Esophagus squamous epithelium (tissue), 5 donors: ENCODE measurements around the gene PRR15L. TPM values are rescaled to one million over a fixed set of nuclear protein-coding genes. Genes with fewer than 3 reads are reported as not detected.
"Not testable (repeated sequence)": the region's sequence is repeated elsewhere in the genome, so short reads cannot be mapped to it uniquely, and the experiment has no call there.

Experiments
- DNase-seq: peaks from one replicate; lab custom pipeline; 2025; lab: John Stamatoyannopoulos, UW
- H3K27ac ChIP-seq, 4 donors: fragments of 200-600 bp; sonication (generic); one replicate each; pipeline ENCODE4 v1.5.1; 2016 to 2019; ENCODE audit warnings: mild to moderate bottlenecking in 1 of 4
- H3K27me3 ChIP-seq, 4 donors: fragments of 200-600 bp; sonication (generic); 1 replicate in 3 of 4; 2 replicates in 1 of 4; pipeline versions ENCODE4 v1.5.1 to v1.6.0; 2017 to 2021; ENCODE audit warnings: antibody characterized with exemption in 1 of 4
- H3K36me3 ChIP-seq, 3 donors: fragments of 200-600 bp; sonication (generic); one replicate each; pipeline ENCODE4 v1.5.1; 2016 to 2019
- H3K4me1 ChIP-seq, 3 donors: fragments of 200-600 bp; sonication (generic); one replicate each; pipeline ENCODE4 v1.5.1; 2017 to 2019
- H3K4me3 ChIP-seq, 4 donors: fragments of 200-600 bp; sonication (generic); 1 replicate in 3 of 4; 2 replicates in 1 of 4; pipeline ENCODE4 v1.5.1; 2016 to 2019; ENCODE audit warnings: mild to moderate bottlenecking in 2 of 4, moderate library complexity in 1 of 4
- H3K9me3 ChIP-seq, 3 donors: fragments of 200-600 bp; sonication (generic); one replicate each; pipeline ENCODE4 v1.5.1; 2016 to 2019
- POLR2A ChIP-seq, 4 donors: fragments of 450-650 bp; IDR thresholded peaks; one replicate each; pipeline ENCODE4 v1.6.1; 2017; ENCODE audit warnings: antibody characterized with exemption in 4 of 4, mild to moderate bottlenecking in 4 of 4, moderate library complexity in 3 of 4
- WGBS, 2 donors: methylation state at CpG; one replicate each; pipeline ENCODE4 v1.1.5; 2018; 5-methylcytosine and 5-hydroxymethylcytosine counted together
- intact Hi-C: fragments of 100-400 bp; cut with DNase I; formaldehyde crosslinking; loops from one replicate; pipeline ENCODE4 v1.15.0; 2022
- total RNA-seq, 4 donors: library from RNA; depleted of rRNA; stranded (reverse); fragments of >200 nt; gene quantifications; one replicate each; pipeline ENCODE4 v1.1.0, GENCODE V29; 2016
- TF ChIP-seq, protein P1 (sequence below), 6 experiments: fragments of 450-650 bp in 4 of 6; fragments of 200-600 bp in 2 of 6; sonication (generic) in 2 of 6; IDR thresholded peaks; one replicate each; pipeline ENCODE4 v1.5.1; 2016 to 2019; ENCODE audit warnings: antibody characterized with exemption in 6 of 6, mild to moderate bottlenecking in 4 of 6, moderate library complexity in 4 of 6
- donor health status: DM: yes; HTN: yes; CAD: no.

PRR15L gene
- total RNA-seq, 4 donors from 2014 or later = 3.3 to 12.5 (median 7.1) TPM

DNA sequence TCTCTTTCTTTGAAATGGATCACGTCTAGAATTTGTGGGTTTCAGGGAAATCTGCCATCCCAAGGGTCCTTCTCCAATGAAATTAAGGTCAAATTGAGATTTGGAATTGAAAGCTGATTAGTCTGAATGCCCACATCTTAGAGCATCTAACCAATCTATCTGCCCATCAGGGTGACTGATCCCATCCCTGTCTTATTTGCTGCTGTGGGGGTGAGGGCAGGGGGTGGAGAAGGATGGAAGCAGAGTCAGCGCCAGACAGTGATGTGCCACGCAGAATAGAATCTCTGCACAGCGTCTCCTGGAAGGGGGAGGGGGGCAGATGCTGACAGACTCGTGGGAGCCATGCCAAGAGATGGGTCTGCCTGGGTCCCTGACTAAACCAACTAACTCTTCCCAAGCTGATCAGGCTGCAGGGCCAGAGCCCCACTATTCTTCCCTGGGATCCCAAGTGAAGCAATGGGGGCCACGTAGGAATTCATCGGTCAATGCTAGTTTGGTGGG is 45.3 kb upstream of the PRR15L start:
- Histone ChIP-seq H3K4me1 (peaks cover 17 to 30% (median 22%) of the 10 kb centered on the region in 3 donors), H3K36me3 (no peaks in the 10 kb centered on the region), H3K9me3 (no peaks in the 10 kb centered on the region), H3K27me3 (peaks cover 0 to 69% (median 0%) of the 10 kb centered on the region in 4 donors), H3K4me3 (no peak overlapping the region), H3K27ac (peak overlapping the region in 3 of 4 donors; percentile 40 to 65 (median 47))
- no peak for DNase-seq
- 43 to 63% methylated on average over 5 of the region's 7 CpGs for WGBS, 2 donors
- TF ChIP-seq, protein P1, sequence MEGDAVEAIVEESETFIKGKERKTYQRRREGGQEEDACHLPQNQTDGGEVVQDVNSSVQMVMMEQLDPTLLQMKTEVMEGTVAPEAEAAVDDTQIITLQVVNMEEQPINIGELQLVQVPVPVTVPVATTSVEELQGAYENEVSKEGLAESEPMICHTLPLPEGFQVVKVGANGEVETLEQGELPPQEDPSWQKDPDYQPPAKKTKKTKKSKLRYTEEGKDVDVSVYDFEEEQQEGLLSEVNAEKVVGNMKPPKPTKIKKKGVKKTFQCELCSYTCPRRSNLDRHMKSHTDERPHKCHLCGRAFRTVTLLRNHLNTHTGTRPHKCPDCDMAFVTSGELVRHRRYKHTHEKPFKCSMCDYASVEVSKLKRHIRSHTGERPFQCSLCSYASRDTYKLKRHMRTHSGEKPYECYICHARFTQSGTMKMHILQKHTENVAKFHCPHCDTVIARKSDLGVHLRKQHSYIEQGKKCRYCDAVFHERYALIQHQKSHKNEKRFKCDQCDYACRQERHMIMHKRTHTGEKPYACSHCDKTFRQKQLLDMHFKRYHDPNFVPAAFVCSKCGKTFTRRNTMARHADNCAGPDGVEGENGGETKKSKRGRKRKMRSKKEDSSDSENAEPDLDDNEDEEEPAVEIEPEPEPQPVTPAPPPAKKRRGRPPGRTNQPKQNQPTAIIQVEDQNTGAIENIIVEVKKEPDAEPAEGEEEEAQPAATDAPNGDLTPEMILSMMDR (IDR thresholded peaks at IDR 0.05) = no peak
- TF ChIP-seq POLR2A (IDR thresholded peaks at IDR 0.05) = no peak
- intact Hi-C loops = no loop called here

DNA sequence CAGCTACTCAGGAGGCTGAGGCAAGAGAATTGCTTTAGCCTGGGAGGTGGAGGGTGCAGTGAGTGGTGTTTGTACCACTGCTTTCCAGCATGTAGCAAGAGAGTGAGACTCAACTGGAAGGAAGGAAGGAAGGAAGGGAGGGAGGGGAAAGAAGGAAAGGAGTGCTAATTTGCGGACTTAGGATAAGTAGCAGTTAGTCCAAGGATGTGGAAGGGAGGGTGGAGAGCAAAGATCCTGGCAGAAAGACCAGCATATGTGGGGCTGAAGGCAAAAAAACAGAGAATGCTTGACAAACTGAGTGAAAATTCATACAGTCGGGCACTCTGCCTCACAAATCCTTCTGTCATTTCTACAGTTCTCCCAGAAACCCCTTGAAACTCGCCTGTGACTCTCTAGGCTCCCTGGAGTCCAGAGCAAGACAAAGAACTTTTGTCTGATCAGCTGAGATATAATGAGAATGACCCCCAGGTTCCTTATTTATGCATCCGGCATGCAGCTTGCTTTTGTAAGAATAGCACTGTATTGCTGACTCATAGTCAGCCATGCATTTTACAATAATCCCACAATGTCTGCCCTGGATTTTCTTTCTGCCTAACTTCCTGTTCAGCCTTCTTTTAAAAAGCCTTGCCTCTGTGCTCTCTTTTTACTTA is 44.7 kb upstream of the PRR15L start:
- DNase-seq = no peak
- no peak overlapping the region for H3K4me3 ChIP-seq
- intact Hi-C loops = no loop called here
- 11 to 17% methylated on average over 4 of the region's 4 CpGs for WGBS, 2 donors
- H3K27me3 ChIP-seq = peaks cover 0 to 69% (median 0%) of the 10 kb centered on the region in 4 donors
- H3K9me3 ChIP-seq = no peaks in the 10 kb centered on the region
- no peaks in the 10 kb centered on the region for H3K36me3 ChIP-seq
- H3K4me1 ChIP-seq = peaks cover 17 to 30% (median 22%) of the 10 kb centered on the region in 3 donors
- TF ChIP-seq, protein P1 (IDR thresholded peaks at IDR 0.05) = no peak
- no peak for TF ChIP-seq POLR2A (IDR thresholded peaks at IDR 0.05)
- H3K27ac ChIP-seq = peak overlapping the region; percentile 4 to 67 (median 52)

DNA sequence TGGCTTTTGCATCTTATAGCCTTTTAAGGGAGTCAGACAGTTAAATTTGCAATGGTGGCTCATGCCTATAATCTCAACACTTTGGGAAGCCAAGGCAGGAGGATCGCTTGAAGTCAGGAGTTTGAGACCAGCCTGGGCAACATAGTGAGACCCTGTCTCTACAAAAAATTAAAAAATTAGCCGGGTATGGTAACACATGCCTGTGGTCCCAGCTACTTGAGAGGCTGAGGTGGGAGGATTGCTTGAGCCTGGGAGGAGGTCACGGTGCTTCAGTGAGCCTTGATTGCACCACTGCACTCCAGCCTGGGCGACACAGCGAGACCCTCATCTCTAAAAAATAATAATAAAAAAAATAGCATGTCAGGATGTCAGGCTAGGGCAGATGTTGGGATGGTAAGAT is 44.0 kb upstream of the PRR15L start:
- H3K9me3 ChIP-seq, intact Hi-C loops: not testable (repeated sequence)

DNA sequence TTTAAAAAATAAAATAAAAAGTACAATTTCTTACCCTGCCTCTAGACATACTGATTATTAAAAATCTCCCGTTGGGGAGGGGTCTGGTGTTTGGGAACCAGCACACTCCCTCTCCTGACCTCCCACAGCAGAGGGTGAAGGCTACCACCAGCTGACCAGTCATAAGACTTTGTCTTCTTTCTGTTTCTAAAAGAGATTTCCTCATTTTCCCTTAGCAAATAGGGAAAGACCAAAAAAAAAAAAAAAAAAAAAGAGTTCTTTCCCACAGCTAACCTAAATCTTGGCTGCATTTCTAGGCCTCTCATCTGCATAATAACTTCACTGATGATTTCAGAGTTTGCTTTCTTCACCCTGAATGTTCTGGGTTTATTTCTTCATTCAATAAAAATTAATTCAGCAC is 43.5 kb upstream of the PRR15L start:
- no peaks in the 10 kb centered on the region for H3K9me3 ChIP-seq
- H3K36me3 ChIP-seq = no peaks in the 10 kb centered on the region
- peak overlapping the region in 1 of 4 donors; percentile 21 for H3K27ac ChIP-seq
- 73 to 83% methylated on average over 1 of the region's 1 CpG for WGBS, 2 donors
- peaks cover 0 to 67% (median 0%) of the 10 kb centered on the region in 4 donors for H3K27me3 ChIP-seq
- no peak for DNase-seq
- intact Hi-C loops = no loop called here
- peaks cover 17 to 30% (median 22%) of the 10 kb centered on the region in 3 donors for H3K4me1 ChIP-seq
- H3K4me3 ChIP-seq = no peak overlapping the region
- TF ChIP-seq, protein P1 (IDR thresholded peaks at IDR 0.05) = no peak
- TF ChIP-seq POLR2A (IDR thresholded peaks at IDR 0.05) = no peak

More for the DNA sequence above, 44.0 kb upstream of the PRR15L start:
- peaks cover 17 to 30% (median 22%) of the 10 kb centered on the region in 3 donors for H3K4me1 ChIP-seq
- H3K36me3 ChIP-seq, H3K4me3 ChIP-seq, DNase-seq: not testable (repeated sequence)
- H3K27me3 ChIP-seq = peaks cover 0 to 67% (median 0%) of the 10 kb centered on the region in 4 donors
- H3K27ac ChIP-seq = peak overlapping the region in 2 of 4 donors; percentile 21 to 40
- 93 to 95% methylated on average over 5 of the region's 5 CpGs for WGBS, 2 donors

DNA sequence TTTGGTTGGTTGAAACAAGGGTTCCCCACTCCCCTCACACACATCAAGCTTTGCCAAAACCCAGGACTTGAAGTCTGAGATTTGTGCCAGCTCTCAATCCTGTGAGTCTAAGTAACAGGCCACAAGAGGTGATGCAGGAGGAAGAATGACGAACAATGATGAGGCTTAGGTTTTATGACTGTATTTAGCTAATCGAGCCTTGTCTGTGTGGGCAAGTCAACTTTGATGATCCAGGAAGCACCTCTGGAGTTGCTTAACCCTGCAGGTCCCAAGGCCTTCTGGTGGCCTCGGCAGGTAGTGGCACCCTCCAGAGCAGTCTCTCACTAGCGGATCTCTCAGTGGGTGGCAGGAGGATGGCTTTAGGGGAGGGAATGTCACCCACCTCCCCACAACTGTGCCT is 41.9 kb upstream of the PRR15L start:
- WGBS, 2 donors = 31 to 50% methylated on average over 4 of the region's 4 CpGs
- H3K36me3 ChIP-seq = no peaks in the 10 kb centered on the region
- TF ChIP-seq POLR2A (IDR thresholded peaks at IDR 0.05) = no peak
- TF ChIP-seq, protein P1 (IDR thresholded peaks at IDR 0.05) = peak in 1 of 6 experiments; percentile 43
- H3K4me3 ChIP-seq = no peak overlapping the region
- H3K4me1 ChIP-seq = peaks cover 17 to 30% (median 22%) of the 10 kb centered on the region in 3 donors
- DNase-seq = no peak
- H3K27me3 ChIP-seq = peaks cover 0 to 68% (median 0%) of the 10 kb centered on the region in 4 donors
- no peak overlapping the region for H3K27ac ChIP-seq
- intact Hi-C loops = no loop called here
- no peaks in the 10 kb centered on the region for H3K9me3 ChIP-seq
